SK-N-SH (cell line): ENCODE data around the gene MAP2K3. TPM values are rescaled to one million over a fixed set of nuclear protein-coding genes. Genes with fewer than 3 reads are reported as not detected.

Source experiments
- CTCF ChIA-PET: fragments of 300-600, 350-600 bp; formaldehyde crosslinking; extraction: SDS; loops from one replicate; lab custom pipeline; 2021; lab: Yijun Ruan, JAX
- POLR2A ChIA-PET: fragments of 350-600 bp; sonication (Branson Sonifier 250); formaldehyde crosslinking; extraction: SDS; loops from one replicate; lab custom pipeline; 2020; ENCODE audit warnings: antibody characterized with exemption, inconsistent platforms; lab: Yijun Ruan, JAX
- DNase-seq: peaks from one replicate; pipeline ENCODE4 v3.0.0; 2012
- H2AFZ ChIP-seq: fragments of 200-600 bp; sonication (generic); 2 replicates; pipeline ENCODE4 v1.8.1; 2016; ENCODE audit warnings: antibody characterized with exemption, mild to moderate bottlenecking, low read depth
- H3F3A ChIP-seq: fragments of 200-600 bp; sonication (generic); replicated peaks from 2 replicates; pipeline ENCODE3; 2016; ENCODE audit warnings: antibody characterized with exemption, mild to moderate bottlenecking; ENCODE audit not compliant: insufficient read depth
- H3K27ac ChIP-seq, 2 experiments: fragments of 200-500 bp in 1 of 2; fragments of 200-600 bp in 1 of 2; sonication (Bioruptor generic) in 1 of 2; sonication (generic), shearing (Covaris generic) in 1 of 2; 2 replicates each; pipeline versions ENCODE4 v1.5.1 to v1.6.1; 2014 to 2016; ENCODE audit warnings: low read depth in 2 of 2, inconsistent platforms in 1 of 2, low read length in 1 of 2, mild to moderate bottlenecking in 1 of 2, mixed read lengths in 1 of 2
- H3K27me3 ChIP-seq: fragments of 200-600 bp; sonication (generic), shearing (Covaris generic); 2 replicates; pipeline ENCODE4 v1.6.1; 2016; ENCODE audit warnings: mixed run types; ENCODE audit not compliant: insufficient read depth
- H3K36me3 ChIP-seq, 2 experiments: fragments of 200-500 bp in 1 of 2; fragments of 200-600 bp in 1 of 2; sonication (Bioruptor generic) in 1 of 2; sonication (generic) in 1 of 2; replicated peaks in 1 of 2; 2 replicates each; pipeline versions ENCODE3 to v1.5.1; 2014 to 2016; ENCODE audit warnings: low read length in 1 of 2, mild to moderate bottlenecking in 1 of 2; ENCODE audit not compliant: insufficient read depth in 2 of 2, control insufficient read depth in 1 of 2
- H3K4me1 ChIP-seq, 2 experiments: fragments of 200-500 bp in 1 of 2; fragments of 200-600 bp in 1 of 2; sonication (Bioruptor generic) in 1 of 2; sonication (generic), shearing (Covaris generic) in 1 of 2; 2 replicates each; pipeline versions ENCODE4 v1.5.1 to v1.6.1; 2014 to 2016; ENCODE audit warnings: low read depth in 1 of 2, low read length in 1 of 2, mixed run types in 1 of 2; ENCODE audit not compliant: insufficient read depth in 2 of 2, control insufficient read depth in 1 of 2
- H3K4me2 ChIP-seq: fragments of 200-600 bp; sonication (generic), shearing (Covaris generic); 2 replicates; pipeline ENCODE4 v1.6.1; 2017; ENCODE audit warnings: mixed run types
- H3K4me3 ChIP-seq, 2 experiments: fragments of 200-500 bp in 1 of 2; fragments of 200-600 bp in 1 of 2; sonication (Bioruptor generic) in 1 of 2; sonication (generic), shearing (Covaris generic) in 1 of 2; 2 replicates each; pipeline versions ENCODE4 v1.5.1 to v1.8.1; 2014 to 2016; ENCODE audit warnings: low read depth in 2 of 2, inconsistent platforms in 1 of 2, low read length in 1 of 2, mild to moderate bottlenecking in 1 of 2, mixed read lengths in 1 of 2, moderate library complexity in 1 of 2
- H3K79me2 ChIP-seq: fragments of 200-600 bp; sonication (generic); 2 replicates; pipeline ENCODE4 v1.8.1; 2017; ENCODE audit warnings: mild to moderate bottlenecking; ENCODE audit not compliant: insufficient read depth
- H3K9ac ChIP-seq: fragments of 200-600 bp; sonication (generic); 2 replicates; pipeline ENCODE4 v1.6.1; 2017; ENCODE audit warnings: mixed run types
- H3K9me2 ChIP-seq: fragments of 200-600 bp; sonication (generic); 2 replicates; pipeline ENCODE4 v1.6.1; 2017; ENCODE audit warnings: mixed run types
- H3K9me3 ChIP-seq: fragments of 200-600 bp; sonication (generic); 2 replicates; pipeline ENCODE4 v1.6.1; 2017; ENCODE audit warnings: mixed run types, mild to moderate bottlenecking, moderate library complexity
- H4K20me1 ChIP-seq: fragments of 200-600 bp; sonication (generic); 2 replicates; pipeline ENCODE4 v1.6.1; 2017; ENCODE audit warnings: mild to moderate bottlenecking, mixed run types; ENCODE audit not compliant: insufficient read depth
- ELF1 ChIP-seq: IDR thresholded peaks from 2 replicates; pipeline ENCODE4 v1.4.0; 2012
- EP300 ChIP-seq, 2 experiments: IDR thresholded peaks; 2 replicates each; pipeline versions ENCODE4 v1.4.0 to v1.6.1; 2012; ENCODE audit warnings: borderline replicate concordance in 1 of 2, low read depth in 1 of 2, low read length in 1 of 2
- FOSL2 ChIP-seq: IDR thresholded peaks from 2 replicates; pipeline ENCODE4 v1.4.0; 2012; ENCODE audit warnings: low read depth, mild to moderate bottlenecking, moderate library complexity, borderline replicate concordance
- FOXJ3 ChIP-seq: sonication (generic); formaldehyde crosslinking; IDR thresholded peaks from 2 replicates; pipeline ENCODE4 v1.5.1; 2020; ENCODE audit warnings: mild to moderate bottlenecking, missing genetic modification reagents
- GABPA ChIP-seq: IDR thresholded peaks from 2 replicates; pipeline ENCODE4 v1.4.0; 2012; ENCODE audit warnings: low read depth, mild to moderate bottlenecking
- GATA2 ChIP-seq: sonication (generic); formaldehyde crosslinking; IDR thresholded peaks from 2 replicates; pipeline ENCODE4 v1.5.0; 2020; ENCODE audit warnings: mild to moderate bottlenecking, missing genetic modification reagents
- JUND ChIP-seq: IDR thresholded peaks from 2 replicates; pipeline ENCODE4 v1.4.0; 2012
- MXI1 ChIP-seq: IDR thresholded peaks from 2 replicates; pipeline ENCODE4 v1.6.1; 2012; ENCODE audit warnings: mild to moderate bottlenecking, low read depth, low read length, improper control_type of control experiment
- NRF1 ChIP-seq: IDR thresholded peaks from 2 replicates; pipeline ENCODE4 v1.6.1; 2012; ENCODE audit warnings: low read depth, mild to moderate bottlenecking, low read length
- POLR2AphosphoS5 ChIP-seq: IDR thresholded peaks from 2 replicates; pipeline ENCODE4 v1.6.1; 2012; ENCODE audit warnings: low read depth, low read length
- RCOR1 ChIP-seq: fragments of 150-350 bp; IDR thresholded peaks from 2 replicates; pipeline ENCODE4 v1.6.1; 2017; ENCODE audit warnings: antibody characterized with exemption, low read length
- RXRA ChIP-seq: IDR thresholded peaks from 2 replicates; pipeline ENCODE4 v1.4.0; 2012; ENCODE audit warnings: low read depth, mild to moderate bottlenecking, borderline replicate concordance
- SIN3A ChIP-seq: IDR thresholded peaks from 2 replicates; pipeline ENCODE4 v1.6.1; 2012; ENCODE audit warnings: low read depth, mild to moderate bottlenecking, low read length, moderate library complexity, borderline replicate concordance
- TCF12 ChIP-seq: IDR thresholded peaks from 2 replicates; pipeline ENCODE4 v1.4.0; 2012
- YY1 ChIP-seq: IDR thresholded peaks from 2 replicates; pipeline ENCODE4 v1.4.0; 2012; ENCODE audit warnings: low read depth, mild to moderate bottlenecking
- WGBS: methylation state at CpG from one replicate; pipeline ENCODE4 v1.1.6; 2017; ENCODE audit warnings: low lambda C conversion rate; 5-methylcytosine and 5-hydroxymethylcytosine counted together
- polyA plus RNA-seq, 3 experiments: library from polyadenylated mRNA; depleted of rRNA; stranded (reverse); fragments of >200 nt; gene quantifications; 2 replicates each; pipeline ENCODE4 v1.2.3, GENCODE V29; 2012
- TF ChIP-seq, protein P1 (sequence below): IDR thresholded peaks from 2 replicates; pipeline ENCODE4 v1.6.1; 2012; ENCODE audit warnings: mild to moderate bottlenecking, low read depth, low read length, moderate library complexity
- TF ChIP-seq, protein P2 (sequence below): fragments of 150-350 bp; IDR thresholded peaks from 2 replicates; pipeline ENCODE4 v1.6.1; 2016; ENCODE audit warnings: mild to moderate bottlenecking, low read depth, low read length
- TF ChIP-seq, protein P3 (sequence below): IDR thresholded peaks from 2 replicates; pipeline ENCODE4 v1.4.0; 2012; ENCODE audit warnings: low read depth, borderline replicate concordance
- TF ChIP-seq, protein P4 (sequence below): IDR thresholded peaks from 2 replicates; pipeline ENCODE4; 2012

Gene MAP2K3
- polyA plus RNA-seq, 1 of the 3 experiments (the other 2 are of a cell fraction) = 30.0 TPM

GRCh38 chr17:21242026-21242697 lies 42.3 kb upstream of the MAP2K3 start:
- H3K9me2 ChIP-seq = no peaks in the 10 kb centered on the region
- no peaks in the 10 kb centered on the region for H4K20me1 ChIP-seq
- TF ChIP-seq EP300 (IDR thresholded peaks at IDR 0.05; ENCODE audit: borderline replicate concordance in 1 of 2, low read depth in 1 of 2, low read length in 1 of 2) (no peak), ELF1 (no peak), MXI1 (no peak), TCF12 (no peak), YY1 (no peak), GABPA (no peak), GATA2 (CRISPR knock-in tag) (no peak), FOXJ3 (CRISPR knock-in tag) (no peak), POLR2AphosphoS5 (no peak), RXRA (no peak), RCOR1 (no peak), NRF1 (no peak), SIN3A (no peak), JUND (no peak), FOSL2 (no peak)
- TF ChIP-seq, protein P1, sequence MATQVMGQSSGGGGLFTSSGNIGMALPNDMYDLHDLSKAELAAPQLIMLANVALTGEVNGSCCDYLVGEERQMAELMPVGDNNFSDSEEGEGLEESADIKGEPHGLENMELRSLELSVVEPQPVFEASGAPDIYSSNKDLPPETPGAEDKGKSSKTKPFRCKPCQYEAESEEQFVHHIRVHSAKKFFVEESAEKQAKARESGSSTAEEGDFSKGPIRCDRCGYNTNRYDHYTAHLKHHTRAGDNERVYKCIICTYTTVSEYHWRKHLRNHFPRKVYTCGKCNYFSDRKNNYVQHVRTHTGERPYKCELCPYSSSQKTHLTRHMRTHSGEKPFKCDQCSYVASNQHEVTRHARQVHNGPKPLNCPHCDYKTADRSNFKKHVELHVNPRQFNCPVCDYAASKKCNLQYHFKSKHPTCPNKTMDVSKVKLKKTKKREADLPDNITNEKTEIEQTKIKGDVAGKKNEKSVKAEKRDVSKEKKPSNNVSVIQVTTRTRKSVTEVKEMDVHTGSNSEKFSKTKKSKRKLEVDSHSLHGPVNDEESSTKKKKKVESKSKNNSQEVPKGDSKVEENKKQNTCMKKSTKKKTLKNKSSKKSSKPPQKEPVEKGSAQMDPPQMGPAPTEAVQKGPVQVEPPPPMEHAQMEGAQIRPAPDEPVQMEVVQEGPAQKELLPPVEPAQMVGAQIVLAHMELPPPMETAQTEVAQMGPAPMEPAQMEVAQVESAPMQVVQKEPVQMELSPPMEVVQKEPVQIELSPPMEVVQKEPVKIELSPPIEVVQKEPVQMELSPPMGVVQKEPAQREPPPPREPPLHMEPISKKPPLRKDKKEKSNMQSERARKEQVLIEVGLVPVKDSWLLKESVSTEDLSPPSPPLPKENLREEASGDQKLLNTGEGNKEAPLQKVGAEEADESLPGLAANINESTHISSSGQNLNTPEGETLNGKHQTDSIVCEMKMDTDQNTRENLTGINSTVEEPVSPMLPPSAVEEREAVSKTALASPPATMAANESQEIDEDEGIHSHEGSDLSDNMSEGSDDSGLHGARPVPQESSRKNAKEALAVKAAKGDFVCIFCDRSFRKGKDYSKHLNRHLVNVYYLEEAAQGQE = no peak
- TF ChIP-seq, protein P2, sequence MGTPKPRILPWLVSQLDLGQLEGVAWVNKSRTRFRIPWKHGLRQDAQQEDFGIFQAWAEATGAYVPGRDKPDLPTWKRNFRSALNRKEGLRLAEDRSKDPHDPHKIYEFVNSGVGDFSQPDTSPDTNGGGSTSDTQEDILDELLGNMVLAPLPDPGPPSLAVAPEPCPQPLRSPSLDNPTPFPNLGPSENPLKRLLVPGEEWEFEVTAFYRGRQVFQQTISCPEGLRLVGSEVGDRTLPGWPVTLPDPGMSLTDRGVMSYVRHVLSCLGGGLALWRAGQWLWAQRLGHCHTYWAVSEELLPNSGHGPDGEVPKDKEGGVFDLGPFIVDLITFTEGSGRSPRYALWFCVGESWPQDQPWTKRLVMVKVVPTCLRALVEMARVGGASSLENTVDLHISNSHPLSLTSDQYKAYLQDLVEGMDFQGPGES = no peak
- TF ChIP-seq, protein P3, sequence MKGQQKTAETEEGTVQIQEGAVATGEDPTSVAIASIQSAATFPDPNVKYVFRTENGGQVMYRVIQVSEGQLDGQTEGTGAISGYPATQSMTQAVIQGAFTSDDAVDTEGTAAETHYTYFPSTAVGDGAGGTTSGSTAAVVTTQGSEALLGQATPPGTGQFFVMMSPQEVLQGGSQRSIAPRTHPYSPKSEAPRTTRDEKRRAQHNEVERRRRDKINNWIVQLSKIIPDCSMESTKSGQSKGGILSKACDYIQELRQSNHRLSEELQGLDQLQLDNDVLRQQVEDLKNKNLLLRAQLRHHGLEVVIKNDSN = no peak
- TF ChIP-seq, protein P4, sequence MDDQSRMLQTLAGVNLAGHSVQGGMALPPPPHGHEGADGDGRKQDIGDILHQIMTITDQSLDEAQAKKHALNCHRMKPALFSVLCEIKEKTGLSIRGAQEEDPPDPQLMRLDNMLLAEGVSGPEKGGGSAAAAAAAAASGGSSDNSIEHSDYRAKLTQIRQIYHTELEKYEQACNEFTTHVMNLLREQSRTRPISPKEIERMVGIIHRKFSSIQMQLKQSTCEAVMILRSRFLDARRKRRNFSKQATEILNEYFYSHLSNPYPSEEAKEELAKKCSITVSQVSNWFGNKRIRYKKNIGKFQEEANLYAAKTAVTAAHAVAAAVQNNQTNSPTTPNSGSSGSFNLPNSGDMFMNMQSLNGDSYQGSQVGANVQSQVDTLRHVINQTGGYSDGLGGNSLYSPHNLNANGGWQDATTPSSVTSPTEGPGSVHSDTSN = no peak
- no peak overlapping the region for H3K9ac ChIP-seq
- no peaks in the 10 kb centered on the region for H3K79me2 ChIP-seq
- ChIA-PET CTCF (interaction anchor here (1.7 kb wide), 1 partner anchor 38 kb away, joined by 7 read pairs; no protein-coding TSS in a partner anchor), POLR2A (no interaction called here)
- 79% methylated on average over 9 of the region's 11 CpGs for WGBS
- H3F3A ChIP-seq = no peaks in the 10 kb centered on the region
- no peak overlapping the region for H3K4me3 ChIP-seq
- H2AFZ ChIP-seq = no peak overlapping the region
- DNase-seq = no peak
- H3K4me2 ChIP-seq = no peak overlapping the region
- H3K4me1 ChIP-seq = no peaks in the 10 kb centered on the region; a peak in 1 of 4 replicates
- no peaks in the 10 kb centered on the region for H3K9me3 ChIP-seq
- no peak overlapping the region for H3K27ac ChIP-seq
- H3K27me3 ChIP-seq = no peaks in the 10 kb centered on the region
- H3K36me3 ChIP-seq = no peaks in the 10 kb centered on the region
